ENCODE results near the gene HHAT.
A peak's percentile ranks its signal among the peaks of the same experiment; 100 is the strongest.

Gene HHAT

GRCh38 chr1:210373878-210374599 lies 45.3 kb downstream of the HHAT start:
- in situ Hi-C loops (cut with HindIII; ENCODE audit: low sequenced_read_pairs), result no loop called here
- peak; percentile 98 for DNase-seq (ENCODE audit: low read depth, low spot score)
- H3K4me3 ChIP-seq (ENCODE audit: low read depth, low read length), result no peak overlapping the region
- peak; percentile 97 for TF ChIP-seq CTCF (IDR thresholded peaks at IDR 0.05; ENCODE audit: low read depth, low read length)

GRCh38 chr1:210374600-210374953 lies 45.9 kb downstream of the HHAT start:
- H3K4me3 ChIP-seq (ENCODE audit: low read depth, low read length), result no peak overlapping the region
- in situ Hi-C loops (cut with HindIII; ENCODE audit: low sequenced_read_pairs), result no loop called here
- no peak for TF ChIP-seq CTCF (IDR thresholded peaks at IDR 0.05; ENCODE audit: low read depth, low read length)
- no peak for DNase-seq (ENCODE audit: low read depth, low spot score)

GRCh38 chr1:210376836-210377372 lies 48.2 kb downstream of the HHAT start:
- in situ Hi-C loops (cut with HindIII; ENCODE audit: low sequenced_read_pairs), result no loop called here
- peak; percentile 62 for DNase-seq (ENCODE audit: low read depth, low spot score)

GRCh38 chr1:210377731-210378333 lies 49.1 kb downstream of the HHAT start:
- H3K4me3 ChIP-seq (ENCODE audit: low read depth, low read length), result no peak overlapping the region
- no peak for TF ChIP-seq CTCF (IDR thresholded peaks at IDR 0.05; ENCODE audit: low read depth, low read length)
- DNase-seq (ENCODE audit: low read depth, low spot score), result peak; percentile 78

More at GRCh38 chr1:210376836-210377372, 48.2 kb downstream of the HHAT start:
- no peak overlapping the region for H3K4me3 ChIP-seq (ENCODE audit: low read depth, low read length)
- no peak for TF ChIP-seq CTCF (IDR thresholded peaks at IDR 0.05; ENCODE audit: low read depth, low read length)

GRCh38 chr1:210378736-210379135 lies 50.0 kb downstream of the HHAT start:
- peak; percentile 52 for DNase-seq (ENCODE audit: low read depth, low spot score)
- no peak for TF ChIP-seq CTCF (IDR thresholded peaks at IDR 0.05; ENCODE audit: low read depth, low read length)

More at GRCh38 chr1:210377731-210378333, 49.1 kb downstream of the HHAT start:
- in situ Hi-C loops (cut with HindIII; ENCODE audit: low sequenced_read_pairs), result no loop called here

GRCh38 chr1:210381934-210382333 lies 53.2 kb downstream of the HHAT start:
- no peak for TF ChIP-seq CTCF (IDR thresholded peaks at IDR 0.05; ENCODE audit: low read depth, low read length)
- in situ Hi-C loops (cut with HindIII; ENCODE audit: low sequenced_read_pairs), result no loop called here
- DNase-seq (ENCODE audit: low read depth, low spot score), result no peak
- no peak overlapping the region for H3K4me3 ChIP-seq (ENCODE audit: low read depth, low read length)

More at GRCh38 chr1:210378736-210379135, 50.0 kb downstream of the HHAT start:
- no peak overlapping the region for H3K4me3 ChIP-seq (ENCODE audit: low read depth, low read length)
- in situ Hi-C loops (cut with HindIII; ENCODE audit: low sequenced_read_pairs), result no loop called here
